GM12865 (cell line): ENCODE measurements around the gene CLCN6.
"Not testable (repeated sequence)": the region's sequence is repeated elsewhere in the genome, so short reads cannot be mapped to it uniquely, and the experiment has no call there.

Experiments
- DNase-seq: peaks from one replicate; pipeline ENCODE4 v3.0.0; 2010; ENCODE audit warnings: low read depth
- H3K4me3 ChIP-seq: 2 replicates; pipeline ENCODE4 v1.5.1; 2011; ENCODE audit warnings: mild to moderate bottlenecking, low read depth, low read length, control low read depth
- CTCF ChIP-seq: IDR thresholded peaks from 2 replicates; pipeline ENCODE4 v1.5.1; 2011; ENCODE audit warnings: low read length, control low read depth, low read depth, inconsistent platforms; ENCODE audit not compliant: insufficient read depth; ENCODE audit errors: missing control alignments

Gene CLCN6

GRCh38 chr1:11800756-11801433 is 5.1 kb upstream of the CLCN6 start:
- TF ChIP-seq CTCF: no peak
- no peak for DNase-seq
- H3K4me3 ChIP-seq: no peak overlapping the region

- peak overlapping the region; percentile 53; the same call in 1 of the 2 replicates for H3K4me3 ChIP-seq
- no peak for DNase-seq
- no peak for TF ChIP-seq CTCF
Observed at GRCh38 chr1:11802616-11802972, 3.4 kb upstream of the CLCN6 start.

- H3K4me3 ChIP-seq: peak overlapping the region; percentile 53
- DNase-seq: peak; percentile 64
- TF ChIP-seq CTCF: no peak
Observed at GRCh38 chr1:11802973-11803885, 2.8 kb upstream of the CLCN6 start.

- DNase-seq: not testable (repeated sequence)
- H3K4me3 ChIP-seq: peak overlapping the region; percentile 94; the same call in 1 of the 2 replicates
Observed at GRCh38 chr1:11803924-11804665, 1.9 kb upstream of the CLCN6 start.

GRCh38 chr1:11804666-11805421 is 1.1 kb upstream of the CLCN6 start:
- TF ChIP-seq CTCF: no peak
- peak overlapping the region; percentile 94 for H3K4me3 ChIP-seq
- peak; percentile 31 for DNase-seq

GRCh38 chr1:11806307-11806936 is 431 bp downstream of the CLCN6 start:
- peak; percentile 25 for DNase-seq
- TF ChIP-seq CTCF: no peak
- H3K4me3 ChIP-seq: peak overlapping the region; percentile 71
